Fibroblast of skin of scalp (primary cell): Measurements from ENCODE around the gene CCDC12.

Source experiments
- DNase-seq: peaks from one replicate; pipeline ENCODE4 v3.0.0-alpha.2; 2013

The CCDC12 gene

DNA sequence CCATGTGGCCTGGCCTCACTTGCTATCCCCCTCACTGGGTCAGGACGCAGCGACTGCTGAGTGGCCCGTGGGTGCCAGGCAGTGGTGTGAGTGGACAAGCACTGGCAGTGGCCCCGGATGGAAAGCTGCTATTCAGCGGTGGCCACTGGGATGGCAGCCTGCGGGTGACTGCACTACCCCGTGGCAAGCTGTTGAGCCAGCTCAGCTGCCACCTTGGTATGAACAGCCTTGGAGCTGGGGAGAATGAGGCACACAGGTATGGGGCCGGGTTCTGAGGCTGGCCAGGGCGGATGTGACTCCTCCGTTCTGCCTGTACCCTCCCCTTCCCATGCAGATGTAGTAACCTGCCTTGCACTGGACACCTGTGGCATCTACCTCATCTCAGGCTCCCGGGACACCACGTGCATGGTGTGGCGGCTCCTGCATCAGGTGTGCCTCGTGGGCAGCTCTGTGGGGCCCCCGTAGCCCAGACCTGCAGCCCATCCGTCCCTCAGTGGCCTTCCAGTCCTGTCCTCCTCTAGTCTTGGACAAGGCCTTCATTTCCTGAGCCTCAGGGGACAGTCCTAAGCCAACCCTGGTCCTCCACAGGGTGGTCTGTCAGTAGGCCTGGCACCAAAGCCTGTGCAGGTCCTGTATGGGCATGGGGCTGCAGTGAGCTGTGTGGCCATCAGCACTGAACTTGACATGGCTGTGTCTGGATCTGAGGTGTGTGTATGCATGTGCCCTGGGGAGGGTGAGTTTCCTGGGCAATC lies 31.1 kb upstream of the CCDC12 start:
- no peak for DNase-seq

DNA sequence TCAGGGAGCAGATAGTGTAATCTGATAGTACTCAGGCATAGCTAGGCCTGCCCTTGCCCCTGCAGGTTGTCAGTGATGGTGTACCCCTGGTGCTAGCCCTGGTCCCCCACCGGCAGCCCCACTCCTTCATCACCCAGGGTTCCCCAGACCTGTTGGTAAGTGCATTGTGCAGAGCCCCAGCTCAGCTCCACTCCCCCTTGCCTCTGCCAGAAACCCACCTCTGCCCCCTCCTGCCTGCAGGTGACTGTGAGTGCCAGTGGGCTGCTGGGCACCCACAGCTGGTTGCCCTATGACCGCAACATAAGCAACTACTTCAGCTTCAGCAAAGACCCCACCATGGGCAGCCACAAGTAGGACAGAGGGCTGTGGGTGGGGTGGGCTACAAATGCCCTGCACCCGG lies 30.5 kb upstream of the CCDC12 start:
- no peak for DNase-seq

DNA sequence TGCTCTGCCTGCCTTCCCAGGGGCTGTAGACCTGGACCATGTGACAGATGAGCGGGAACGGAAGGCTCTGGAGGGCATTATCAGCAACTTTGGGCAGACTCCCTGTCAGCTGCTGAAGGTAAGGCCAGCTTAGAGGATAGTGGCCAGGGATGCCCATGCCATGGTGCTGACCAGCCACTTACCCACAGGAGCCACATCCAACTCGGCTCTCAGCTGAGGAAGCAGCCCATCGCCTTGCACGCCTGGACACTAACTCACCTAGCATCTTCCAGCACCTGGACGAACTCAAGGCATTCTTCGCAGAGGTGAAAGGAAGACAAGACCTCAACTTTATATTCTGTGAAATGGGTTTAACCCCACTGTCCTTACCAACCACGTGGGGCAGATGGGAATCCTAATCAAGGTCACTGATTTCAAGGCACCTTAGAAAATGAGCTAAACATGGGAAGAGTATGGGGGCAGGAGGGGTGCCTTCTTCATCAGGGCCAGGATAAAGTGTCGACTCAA lies 29.7 kb upstream of the CCDC12 start:
- no peak for DNase-seq

DNA sequence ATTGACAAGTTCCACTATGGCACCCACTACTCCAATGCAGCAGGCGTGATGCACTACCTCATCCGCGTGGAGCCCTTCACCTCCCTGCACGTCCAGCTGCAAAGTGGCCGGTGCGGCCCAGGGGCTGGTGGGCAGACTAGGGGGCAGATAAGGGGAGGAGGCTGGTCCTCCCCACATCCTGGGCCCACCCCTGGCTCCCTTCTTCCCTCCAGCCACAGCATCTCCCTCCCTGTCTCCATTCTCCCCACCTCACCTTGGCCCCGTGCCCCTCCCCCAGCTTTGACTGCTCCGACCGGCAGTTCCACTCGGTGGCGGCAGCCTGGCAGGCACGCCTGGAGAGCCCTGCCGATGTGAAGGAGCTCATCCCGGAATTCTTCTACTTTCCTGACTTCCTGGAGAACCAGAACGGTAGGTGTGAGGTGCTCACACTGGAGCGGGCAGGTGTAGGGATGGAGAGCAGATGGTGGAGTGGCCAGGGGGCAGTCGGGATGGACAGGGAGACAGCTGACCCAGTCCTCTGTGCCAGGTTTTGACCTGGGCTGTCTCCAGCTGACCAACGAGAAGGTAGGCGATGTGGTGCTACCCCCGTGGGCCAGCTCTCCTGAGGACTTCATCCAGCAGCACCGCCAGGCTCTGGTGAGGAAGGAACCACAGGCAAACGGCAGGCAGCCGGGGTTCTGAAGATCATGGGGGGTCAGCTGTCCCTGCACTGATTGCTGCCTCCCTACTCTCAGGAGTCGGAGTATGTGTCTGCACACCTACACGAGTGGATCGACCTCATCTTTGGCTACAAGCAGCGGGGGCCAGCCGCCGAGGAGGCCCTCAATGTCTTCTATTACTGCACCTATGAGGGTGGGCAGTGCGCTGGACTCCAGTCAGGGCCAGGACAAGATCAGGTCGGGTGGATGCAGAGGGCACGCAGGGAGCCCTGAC lies 28.9 kb upstream of the CCDC12 start:
- DNase-seq, result no peak

DNA sequence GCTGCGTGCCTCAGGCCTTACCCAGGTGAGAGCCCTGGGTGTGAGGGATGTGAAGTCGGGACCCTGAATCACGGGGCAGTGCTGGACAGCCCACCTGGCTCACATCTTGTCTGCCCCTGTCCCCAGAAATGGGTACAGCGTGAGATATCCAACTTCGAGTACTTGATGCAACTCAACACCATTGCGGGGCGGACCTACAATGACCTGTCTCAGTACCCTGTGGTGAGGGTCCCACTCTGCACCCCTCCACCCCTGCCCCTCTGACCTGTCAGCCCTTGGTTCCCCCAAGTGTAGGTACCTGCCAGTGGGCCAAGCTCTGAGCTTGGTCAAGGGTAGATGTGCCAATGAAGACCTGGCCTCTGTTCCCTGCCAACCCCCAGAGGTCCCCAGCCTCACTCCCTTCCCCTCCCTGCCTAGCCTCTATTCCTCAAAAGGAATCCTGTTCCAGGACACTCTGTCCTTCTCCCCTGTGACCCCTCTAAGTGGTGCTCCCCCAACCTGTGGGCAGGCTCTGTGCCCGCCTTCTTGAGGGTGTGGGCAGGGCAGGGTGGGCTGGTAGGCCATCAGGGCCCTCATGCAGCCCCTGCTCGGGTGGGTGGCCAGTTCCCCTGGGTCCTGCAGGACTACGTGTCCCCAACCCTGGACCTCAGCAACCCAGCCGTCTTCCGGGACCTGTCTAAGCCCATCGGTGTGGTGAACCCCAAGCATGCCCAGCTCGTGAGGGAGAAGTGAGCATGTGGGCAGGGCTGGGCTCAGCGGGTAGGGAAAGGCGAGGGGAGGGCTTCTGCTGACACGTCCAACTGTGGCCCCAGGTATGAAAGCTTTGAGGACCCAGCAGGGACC lies 28.0 kb upstream of the CCDC12 start:
- DNase-seq, result no peak

DNA sequence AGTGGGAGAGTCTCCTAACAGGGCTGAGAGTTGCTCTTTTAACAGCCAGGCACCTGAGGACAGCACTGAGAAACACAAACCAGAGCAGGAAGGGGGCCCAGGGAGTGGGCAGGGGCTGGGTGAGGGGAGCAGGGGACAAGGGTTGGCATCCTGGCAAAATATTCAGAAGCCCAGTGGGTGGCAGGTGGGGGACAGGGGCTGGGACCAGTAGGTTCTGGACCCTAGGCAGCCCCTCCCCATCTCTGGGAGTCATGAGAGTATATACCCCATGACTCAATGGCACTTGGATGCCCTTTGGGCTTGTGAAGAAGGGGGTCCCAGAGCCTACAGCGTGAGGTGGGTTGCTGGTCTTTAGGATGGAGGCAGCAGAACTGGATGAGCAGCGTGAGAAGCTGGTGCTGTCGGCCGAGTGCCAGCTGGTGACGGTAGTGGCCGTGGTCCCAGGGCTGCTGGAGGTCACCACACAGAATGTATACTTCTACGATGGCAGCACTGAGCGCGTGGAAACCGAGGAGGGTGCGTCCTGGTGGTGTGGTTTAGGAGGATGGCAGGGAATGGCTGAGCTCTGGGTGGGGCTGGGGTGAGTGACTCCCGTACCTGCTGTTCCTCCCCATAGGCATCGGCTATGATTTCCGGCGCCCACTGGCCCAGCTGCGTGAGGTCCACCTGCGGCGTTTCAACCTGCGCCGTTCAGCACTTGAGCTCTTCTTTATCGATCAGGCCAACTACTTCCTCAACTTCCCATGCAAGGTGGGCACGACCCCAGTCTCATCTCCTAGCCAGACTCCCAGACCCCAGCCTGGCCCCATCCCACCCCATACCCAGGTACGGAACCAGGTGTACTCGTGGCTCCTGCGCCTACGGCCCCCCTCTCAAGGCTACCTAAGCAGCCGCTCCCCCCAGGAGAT lies 27.2 kb upstream of the CCDC12 start:
- no peak for DNase-seq

DNA sequence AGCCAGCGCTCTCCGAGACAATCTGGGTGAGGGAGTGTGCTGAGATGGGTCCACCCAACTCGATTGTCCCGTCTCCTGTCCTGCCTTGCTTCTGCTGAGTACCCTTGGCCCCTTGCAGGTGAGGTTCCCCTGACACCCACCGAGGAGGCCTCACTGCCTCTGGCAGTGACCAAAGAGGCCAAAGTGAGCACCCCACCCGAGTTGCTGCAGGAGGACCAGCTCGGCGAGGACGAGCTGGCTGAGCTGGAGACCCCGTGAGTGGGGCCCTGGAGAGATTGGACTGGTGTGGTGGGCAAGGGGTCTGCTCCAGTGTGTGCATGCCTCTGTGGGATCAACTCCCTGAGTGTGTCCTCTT lies 26.5 kb upstream of the CCDC12 start:
- no peak for DNase-seq

DNA sequence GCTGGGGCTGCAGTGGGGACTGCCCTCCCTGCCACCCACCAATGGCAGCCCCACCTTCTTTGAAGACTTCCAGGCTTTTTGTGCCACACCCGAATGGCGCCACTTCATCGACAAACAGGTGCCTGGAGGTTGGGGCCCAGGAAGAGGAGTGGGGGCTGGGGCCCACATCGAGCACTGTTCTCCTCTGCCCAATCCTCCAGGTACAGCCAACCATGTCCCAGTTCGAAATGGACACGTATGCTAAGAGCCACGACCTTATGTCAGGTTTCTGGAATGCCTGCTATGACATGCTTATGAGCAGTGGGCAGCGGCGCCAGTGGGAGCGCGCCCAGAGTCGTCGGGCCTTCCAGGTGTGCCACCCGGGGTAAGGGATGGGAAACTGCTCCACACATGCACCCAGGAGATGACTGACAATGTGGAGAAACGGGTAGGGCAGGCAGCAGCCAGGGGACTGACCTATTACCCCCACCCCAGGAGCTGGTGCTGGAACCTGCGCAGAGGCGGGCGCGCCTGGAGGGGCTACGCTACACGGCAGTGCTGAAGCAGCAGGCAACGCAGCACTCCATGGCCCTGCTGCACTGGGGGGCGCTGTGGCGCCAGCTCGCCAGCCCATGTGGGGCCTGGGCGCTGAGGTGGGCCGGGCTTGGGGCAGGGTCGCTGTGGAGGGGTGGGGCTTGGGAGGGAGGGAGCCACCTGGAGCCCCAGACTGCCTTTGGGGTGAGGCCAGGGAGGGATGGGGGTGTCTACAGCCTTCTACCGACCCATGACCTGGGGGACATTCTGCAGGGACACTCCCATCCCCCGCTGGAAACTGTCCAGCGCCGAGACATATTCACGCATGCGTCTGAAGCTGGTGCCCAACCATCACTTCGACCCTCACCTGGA lies 25.9 kb upstream of the CCDC12 start:
- DNase-seq, result no peak

DNA sequence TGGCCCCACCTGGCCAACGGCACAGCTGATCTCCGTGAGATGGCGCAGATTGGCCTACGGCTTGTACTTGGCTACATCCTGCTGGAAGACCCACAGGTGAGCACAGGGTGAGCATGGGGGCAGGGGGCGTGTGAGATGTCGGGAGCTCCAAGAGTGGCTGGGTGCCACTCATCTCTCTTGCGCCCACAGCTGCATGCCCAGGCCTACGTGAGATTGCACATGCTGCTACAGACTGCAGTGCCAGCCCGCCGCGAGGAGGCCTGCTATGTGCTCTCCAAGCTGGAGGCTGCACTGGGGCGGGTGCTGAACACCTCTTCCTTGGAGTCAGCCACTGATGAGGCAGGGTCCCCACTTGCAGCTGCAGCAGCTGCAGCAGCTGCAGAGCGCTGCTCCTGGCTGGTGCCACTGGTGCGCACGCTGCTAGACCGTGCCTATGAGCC lies 25.2 kb upstream of the CCDC12 start:
- DNase-seq, result no peak

DNA sequence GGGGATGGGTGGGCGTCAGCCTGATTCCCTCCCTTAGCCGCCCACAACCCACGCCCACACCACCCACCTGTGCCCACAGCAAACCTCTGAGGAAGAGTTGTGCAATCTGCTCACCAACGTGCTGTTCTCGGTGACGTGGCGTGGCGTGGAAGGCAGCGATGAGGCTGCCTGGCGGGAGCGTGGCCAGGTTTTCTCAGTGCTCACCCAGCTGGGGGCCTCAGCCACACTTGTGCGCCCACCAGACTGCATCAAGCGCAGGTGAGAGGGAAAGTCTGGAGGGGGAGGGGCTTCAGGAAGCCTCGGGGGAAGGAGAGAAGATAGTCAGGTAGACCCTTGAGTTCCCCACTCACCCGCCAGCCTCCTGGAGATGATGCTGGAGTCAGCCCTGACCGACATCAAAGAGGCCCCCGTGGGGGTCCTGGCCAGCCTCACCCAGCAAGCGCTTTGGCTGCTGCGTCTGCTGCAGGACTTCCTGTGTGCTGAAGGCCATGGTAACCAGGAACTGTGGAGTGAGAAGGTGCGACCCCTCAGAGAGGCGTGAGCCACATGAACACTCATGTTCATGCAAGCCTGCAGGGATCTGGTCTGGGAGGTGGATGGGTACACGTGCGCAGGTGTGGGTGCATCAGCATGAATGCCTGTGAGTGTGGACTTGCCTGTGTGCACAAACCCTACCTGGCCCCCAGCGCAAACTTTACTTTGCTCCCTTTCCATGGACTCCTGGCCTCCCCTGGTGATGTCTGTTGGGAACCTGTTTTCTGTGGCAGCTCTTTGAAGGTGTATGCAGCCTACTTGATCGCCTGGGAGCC lies 24.6 kb upstream of the CCDC12 start:
- DNase-seq, result no peak

DNA sequence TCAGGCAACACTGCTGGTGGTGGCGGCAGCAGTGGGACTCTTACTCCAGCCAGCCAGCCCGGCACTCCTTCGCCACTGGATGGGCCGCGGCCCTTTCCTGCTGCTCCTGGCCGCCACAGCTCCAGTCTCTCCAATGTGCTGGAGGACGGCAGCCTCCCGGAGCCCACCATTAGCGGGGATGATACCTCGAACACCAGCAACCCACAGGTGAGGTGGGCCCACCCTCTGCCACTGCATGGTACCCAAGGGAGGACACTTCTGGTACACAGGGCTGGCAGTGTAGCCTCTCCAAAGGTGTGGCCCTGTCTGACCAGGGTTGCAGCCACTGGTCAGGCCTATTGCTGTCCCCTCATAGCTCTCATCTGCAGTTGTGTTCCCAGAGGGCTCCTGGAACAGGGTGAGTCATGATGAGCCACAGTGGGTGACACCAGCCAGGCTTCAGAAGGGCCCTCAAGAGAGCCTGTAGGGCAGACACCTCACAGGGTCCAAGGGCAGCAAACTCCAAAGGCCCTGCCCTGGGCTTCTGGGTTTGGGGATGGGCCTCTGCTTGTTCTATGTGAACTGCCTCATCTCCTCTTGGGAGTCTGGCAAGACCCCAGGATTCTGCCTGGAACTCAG lies 23.8 kb upstream of the CCDC12 start:
- no peak for DNase-seq

DNA sequence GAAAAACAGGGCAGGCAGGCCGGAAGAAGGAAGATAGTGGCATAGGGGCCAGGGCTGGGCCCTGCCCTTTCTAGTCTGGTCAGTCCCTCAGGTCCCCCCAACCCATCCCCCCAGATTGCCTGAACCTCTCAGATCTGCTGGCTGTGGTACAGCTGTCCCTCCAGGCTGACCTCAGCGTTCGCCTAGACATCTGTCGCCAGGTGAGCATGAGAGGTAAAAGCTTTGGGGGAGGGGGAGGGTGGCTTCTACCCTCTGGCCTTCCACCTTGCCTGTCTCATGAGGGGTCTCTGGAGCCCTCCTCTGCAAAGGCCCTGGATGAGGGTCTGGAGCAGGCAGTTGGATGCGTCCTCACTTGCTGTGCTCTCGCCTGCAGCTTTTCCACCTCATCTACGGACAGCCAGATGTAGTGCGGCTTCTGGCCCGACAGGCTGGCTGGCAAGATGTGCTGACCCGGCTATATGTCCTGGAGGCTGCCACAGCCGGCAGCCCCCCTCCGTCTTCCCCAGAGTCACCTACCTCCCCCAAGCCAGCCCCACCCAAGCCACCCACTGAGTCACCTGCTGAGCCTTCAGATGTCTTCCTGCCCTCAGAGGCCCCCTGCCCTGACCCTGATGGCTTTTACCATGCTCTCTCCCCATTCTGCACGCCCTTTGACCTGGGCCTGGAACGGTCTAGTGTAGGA lies 23.1 kb upstream of the CCDC12 start:
- DNase-seq, result no peak

DNA sequence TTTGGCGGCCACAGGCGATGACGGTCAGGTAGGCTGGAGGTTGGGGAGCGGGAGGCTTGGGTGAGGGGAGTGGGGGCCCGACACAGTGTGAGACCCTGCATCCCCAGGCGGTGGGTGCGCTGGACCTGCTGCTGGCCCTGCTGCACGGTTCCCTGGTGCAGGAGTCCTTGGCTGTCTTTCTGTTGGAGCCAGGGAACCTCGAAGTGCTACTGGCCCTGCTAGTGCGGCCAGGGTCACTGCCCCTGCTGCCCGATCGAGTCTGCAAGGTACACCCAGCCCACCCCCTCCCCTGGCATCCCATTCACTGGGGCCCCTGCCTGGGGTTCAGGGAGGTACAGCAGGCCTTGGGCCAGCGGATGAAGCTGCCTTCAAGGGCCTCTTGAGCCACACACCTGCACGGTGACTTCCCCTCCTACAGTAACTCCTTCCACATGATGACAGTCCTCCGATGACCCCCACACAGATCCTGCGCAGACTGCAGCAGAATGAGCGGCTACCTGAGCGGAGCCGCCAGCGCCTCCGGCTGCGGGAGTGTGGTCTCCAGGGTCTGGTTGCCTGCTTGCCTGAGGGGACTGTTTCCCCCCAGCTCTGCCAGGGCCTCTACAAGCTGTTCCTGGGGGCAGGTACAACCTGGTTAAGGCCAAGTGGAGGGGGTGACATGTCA lies 22.4 kb upstream of the CCDC12 start:
- no peak for DNase-seq

DNA sequence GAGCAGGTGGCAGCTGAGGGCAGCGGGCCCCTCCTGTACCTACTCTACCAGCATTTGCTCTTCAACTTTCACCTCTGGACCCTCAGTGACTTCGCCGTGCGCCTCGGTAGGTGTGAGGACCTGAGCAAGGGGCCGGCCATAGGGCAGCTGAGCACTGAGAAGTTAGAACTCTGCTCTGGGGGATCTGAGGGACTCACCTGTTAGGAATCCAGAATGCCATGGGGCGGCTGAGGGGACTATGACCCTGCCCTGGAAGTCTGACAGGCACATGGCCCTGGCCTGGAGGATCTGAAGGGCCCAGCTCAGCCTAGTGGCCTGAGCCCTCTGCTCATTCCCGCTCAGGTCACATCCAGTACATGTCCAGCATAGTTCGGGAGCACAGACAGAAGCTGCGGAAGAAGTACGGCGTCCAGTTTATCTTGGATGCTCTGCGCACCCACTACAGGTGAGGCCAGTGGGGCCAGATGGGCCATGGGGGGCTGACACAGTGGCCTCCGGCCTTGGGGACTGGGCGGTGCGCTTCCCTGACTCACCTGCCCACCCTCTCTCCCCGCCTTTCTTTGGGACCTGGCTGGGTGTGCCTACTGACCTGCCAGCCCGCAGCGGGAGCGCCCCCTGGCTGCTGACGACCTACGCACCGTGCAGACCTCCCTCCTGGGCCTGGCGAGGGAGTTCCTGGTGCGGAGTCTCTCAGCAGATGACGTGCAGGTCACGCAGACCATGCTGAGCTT lies 21.7 kb upstream of the CCDC12 start:
- peak; percentile 35 for DNase-seq

DNA sequence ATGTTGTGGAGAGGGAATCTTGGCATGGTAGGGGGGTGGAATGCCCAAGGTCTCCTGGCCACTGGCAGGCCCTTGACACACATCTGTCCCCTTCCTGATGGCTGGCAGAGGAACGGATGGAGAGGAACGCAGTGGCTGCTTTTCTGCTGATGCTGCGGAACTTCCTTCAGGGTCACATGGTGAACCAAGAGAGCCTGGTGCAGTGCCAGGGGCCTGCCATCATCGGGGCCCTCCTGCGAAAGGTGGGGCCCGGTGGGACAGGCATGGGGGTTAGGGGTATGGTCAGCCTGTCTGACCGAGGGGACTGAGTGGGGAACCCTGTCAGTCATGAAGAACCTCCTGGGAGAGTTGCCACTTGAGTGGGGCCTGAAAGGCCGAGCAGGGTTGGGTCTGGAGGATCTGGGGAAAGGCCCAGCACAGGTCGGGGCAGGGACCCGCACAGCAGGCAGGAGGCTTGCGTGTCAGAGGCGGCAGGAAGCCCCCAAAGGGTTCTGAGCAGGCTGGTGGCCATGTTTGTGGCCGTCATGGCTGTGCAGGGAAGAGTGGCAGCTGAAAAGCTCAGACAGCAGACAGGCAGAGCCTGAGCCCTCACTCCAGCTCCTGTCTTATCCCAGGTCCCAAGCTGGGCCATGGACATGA lies 21.0 kb upstream of the CCDC12 start:
- no peak for DNase-seq

DNA sequence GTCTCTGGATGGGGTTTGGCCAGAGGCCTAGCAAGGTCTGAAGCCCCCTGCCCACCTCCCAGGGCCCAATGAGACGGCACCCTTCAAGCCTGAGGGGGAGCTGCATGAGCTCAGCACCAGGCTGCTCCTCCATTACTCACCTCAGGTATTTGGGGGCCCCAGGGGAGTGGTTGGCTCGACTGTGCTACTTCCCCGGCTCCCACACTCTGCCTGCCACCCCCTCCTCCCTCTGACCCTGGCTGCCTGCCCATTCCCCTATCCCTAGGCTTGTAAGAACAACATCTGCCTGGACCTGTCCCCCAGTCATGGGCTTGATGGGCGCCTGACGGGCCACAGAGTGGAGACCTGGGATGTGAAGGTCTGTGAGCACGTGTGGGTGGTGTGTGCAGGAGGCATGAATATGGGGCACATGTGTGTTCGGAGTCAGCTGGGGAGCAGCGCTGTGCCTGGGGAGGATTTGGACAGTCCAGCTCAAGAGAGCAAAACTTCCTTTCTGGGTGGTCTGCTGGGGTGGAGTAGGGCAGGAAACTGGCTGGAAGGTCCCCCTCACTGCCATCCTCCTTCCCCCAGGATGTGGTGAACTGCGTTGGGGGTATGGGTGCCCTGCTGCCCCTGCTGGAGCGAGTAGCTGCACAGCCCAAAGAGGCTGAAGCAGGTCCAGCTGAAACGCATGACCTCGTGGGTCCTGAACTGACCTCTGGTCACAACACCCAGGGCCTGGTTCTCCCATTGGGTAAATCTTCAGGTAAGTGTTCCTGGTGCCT lies 20.3 kb upstream of the CCDC12 start:
- peak; percentile 18 for DNase-seq
